ENCODE results near the gene KIAA1671.

- TF ChIP-seq CTCF (optimal IDR thresholded peaks at IDR 0.05 in 1 of 3, IDR thresholded peaks at IDR 0.05 in 1 of 3, conservative IDR thresholded peaks at IDR 0.05 in 1 of 3; ENCODE audit: extremely low read depth in 1 of 3, insufficient read depth in 2 of 3, low read length in 3 of 3) (no peak), EZH2 (IDR thresholded peaks at IDR 0.05; ENCODE audit: low read length) (no peak)
Observed at GRCh38 chr22:25193548-25193947, 241.0 kb downstream of the KIAA1671 start.

Measured in keratinocyte (primary cell).